C4-2B (cell line): ENCODE data around the gene GAK.

Experiments used
- ZFX ChIP-seq: fragments of 450-650 bp; IDR thresholded peaks from 2 replicates; pipeline ENCODE4 v1.6.1; 2017
- TF ChIP-seq, protein P1 (sequence below): fragments of 450-650 bp; conservative IDR thresholded peaks from 2 replicates; pipeline ENCODE4 v1.5.1; 2017; ENCODE audit warnings: mild to moderate bottlenecking

DNA sequence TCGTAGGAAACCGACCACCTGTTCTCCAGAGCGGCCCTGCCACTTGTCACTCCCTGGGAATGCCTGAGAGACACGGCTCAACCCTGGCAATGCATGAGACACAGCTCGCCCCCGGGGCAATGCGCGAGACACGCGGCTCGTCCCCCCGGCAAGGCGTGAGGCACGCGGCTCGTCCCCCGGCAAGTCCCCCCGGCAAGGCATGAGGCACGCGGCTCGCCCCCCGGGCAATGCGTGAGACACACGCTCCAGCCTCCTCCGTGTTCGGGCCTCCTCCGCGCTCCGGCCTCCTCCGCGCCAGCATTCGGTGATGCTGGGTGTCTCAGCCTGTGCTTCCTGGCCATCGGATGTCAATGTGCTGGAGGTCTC is 78.7 kb downstream of the GAK start:
- TF ChIP-seq, protein P1, sequence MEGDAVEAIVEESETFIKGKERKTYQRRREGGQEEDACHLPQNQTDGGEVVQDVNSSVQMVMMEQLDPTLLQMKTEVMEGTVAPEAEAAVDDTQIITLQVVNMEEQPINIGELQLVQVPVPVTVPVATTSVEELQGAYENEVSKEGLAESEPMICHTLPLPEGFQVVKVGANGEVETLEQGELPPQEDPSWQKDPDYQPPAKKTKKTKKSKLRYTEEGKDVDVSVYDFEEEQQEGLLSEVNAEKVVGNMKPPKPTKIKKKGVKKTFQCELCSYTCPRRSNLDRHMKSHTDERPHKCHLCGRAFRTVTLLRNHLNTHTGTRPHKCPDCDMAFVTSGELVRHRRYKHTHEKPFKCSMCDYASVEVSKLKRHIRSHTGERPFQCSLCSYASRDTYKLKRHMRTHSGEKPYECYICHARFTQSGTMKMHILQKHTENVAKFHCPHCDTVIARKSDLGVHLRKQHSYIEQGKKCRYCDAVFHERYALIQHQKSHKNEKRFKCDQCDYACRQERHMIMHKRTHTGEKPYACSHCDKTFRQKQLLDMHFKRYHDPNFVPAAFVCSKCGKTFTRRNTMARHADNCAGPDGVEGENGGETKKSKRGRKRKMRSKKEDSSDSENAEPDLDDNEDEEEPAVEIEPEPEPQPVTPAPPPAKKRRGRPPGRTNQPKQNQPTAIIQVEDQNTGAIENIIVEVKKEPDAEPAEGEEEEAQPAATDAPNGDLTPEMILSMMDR, result no peak
- no peak for TF ChIP-seq ZFX
